ENCODE data around the gene SCRT2.
"Not testable (repeated sequence)": the region's sequence is repeated elsewhere in the genome, so short reads cannot be mapped to it uniquely, and the experiment has no call there.

Gene SCRT2

GRCh38 chr20:653110-653589, 22.5 kb downstream of the SCRT2 start, which contains the start of gene SRXN1:
TSS of gene SRXN1 (minus strand) at chr20:653200. CDS start at chr20:653185, 15 bp downstream.
- DNase-seq (ENCODE audit: low read depth in 2 of 2) = peak; percentile 62 to 79

GRCh38 chr20:652615-653109, 22.9 kb downstream of the SCRT2 start:
- DNase-seq (ENCODE audit: low read depth in 2 of 2) = no peak

DNA sequence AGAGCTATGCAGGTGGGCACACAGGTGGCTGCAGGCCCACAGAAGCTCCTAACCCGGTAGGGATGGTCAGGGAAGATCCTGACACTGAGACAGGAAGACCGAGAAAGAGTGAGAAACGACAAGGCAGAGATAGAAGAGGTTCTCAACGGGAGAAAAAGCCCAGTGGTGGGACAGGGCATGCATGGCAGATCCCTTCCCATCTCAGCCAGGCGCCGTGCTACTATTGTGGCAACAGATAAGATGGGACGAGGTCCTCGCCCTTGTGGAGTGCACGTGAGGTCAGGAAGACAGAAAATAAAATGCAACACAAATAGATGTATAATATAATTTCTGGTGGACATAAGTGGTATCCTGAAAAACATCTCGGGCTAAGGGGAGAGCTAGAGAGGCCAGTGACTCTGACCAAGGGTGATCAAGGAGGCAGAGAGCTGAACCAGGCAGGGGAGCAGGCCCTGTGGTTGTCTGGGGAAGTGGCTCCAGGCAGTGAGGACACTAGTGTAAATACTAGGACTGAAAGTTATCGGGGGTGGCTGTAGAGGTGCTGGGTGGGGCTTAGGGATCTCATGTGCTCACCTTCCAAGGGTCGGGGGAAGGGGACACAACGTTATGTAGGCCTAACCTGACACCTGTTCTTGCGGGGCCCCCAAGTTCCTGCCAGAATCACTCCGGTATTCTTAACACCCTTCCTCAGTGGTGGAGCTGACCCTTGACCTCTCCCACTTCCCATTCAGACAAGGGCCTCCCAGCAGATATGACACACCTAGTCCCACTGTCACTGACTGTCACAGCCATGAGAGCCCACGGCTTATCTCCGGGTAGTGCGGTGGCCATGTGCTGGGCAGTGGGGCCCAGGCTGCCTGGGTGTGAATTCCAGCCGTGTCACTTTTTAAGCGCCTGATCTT, 23.6 kb downstream of the SCRT2 start:
- DNase-seq (ENCODE audit: low read depth in 2 of 2) = no peak

DNA sequence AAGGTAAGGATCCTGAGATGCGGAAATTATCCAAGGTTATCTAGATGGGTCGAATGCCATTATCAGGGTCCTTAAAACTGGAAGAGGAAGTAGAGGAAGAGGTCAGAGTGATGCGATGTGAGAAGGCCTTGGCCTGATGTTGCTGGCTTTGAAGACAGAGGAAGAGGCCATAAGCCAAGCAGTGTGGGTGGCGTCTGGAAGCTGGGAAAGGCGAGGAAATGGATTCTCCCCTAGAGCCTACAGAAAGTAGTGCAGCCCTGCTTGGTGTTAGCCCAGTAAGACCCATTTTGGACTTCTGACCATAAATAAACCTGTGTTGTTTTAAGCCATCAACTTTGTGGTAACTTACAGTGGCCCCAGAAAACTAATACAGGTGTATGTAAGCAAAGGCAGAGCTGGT, 24.6 kb downstream of the SCRT2 start:
- no peak for DNase-seq (ENCODE audit: low read depth in 2 of 2)

GRCh38 chr20:650281-650680, 25.3 kb downstream of the SCRT2 start:
- DNase-seq (ENCODE audit: low read depth in 2 of 2) = no peak

- no peak for DNase-seq (ENCODE audit: low read depth in 2 of 2)
Measured at GRCh38 chr20:647479-648019, 28.1 kb downstream of the SCRT2 start.

GRCh38 chr20:646868-647233, 28.8 kb downstream of the SCRT2 start:
- DNase-seq (ENCODE audit: low read depth in 2 of 2) = no peak

- no peak for DNase-seq (ENCODE audit: low read depth in 2 of 2)
Measured at GRCh38 chr20:646107-646867, 29.3 kb downstream of the SCRT2 start.

DNA sequence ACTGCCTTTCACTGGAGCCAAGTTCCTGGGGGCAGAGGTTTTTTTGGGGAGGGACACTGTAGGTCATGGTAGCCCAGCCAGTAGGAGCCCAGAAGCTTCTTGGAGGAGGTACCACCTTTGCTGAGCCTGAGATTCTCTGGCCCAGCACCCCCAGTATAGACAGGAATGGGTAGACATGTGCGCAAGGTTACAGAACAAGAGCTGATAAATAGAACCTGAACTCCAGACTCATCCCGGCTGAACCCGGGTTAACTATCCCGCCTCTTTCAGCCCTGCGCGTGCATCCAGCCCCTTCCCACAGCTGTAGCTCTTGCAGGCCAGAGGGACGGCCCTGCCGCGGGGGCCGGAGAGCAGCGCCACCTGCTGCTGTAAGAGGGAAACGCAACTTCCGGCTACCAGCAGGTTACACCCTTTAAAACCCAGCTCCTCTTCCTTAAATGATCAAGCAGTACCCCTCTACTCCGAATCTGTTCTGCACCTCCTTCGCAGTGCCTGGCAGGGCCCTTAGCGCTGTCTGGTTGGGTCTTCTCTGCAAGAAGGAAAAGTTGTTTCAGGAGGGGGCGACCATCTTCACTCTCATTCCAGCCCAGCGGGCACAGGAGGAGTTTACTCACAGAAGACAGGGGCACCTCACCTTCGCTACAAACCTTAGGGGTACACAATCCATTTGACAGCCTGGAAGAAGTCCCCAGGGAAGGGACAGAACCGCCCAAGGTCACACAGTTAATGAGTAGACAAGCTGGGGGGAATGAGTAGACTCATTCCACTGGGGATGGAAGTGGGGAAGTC, 30.1 kb downstream of the SCRT2 start:
- DNase-seq (ENCODE audit: low read depth in 2 of 2) = peak; percentile 32 to 59

DNA sequence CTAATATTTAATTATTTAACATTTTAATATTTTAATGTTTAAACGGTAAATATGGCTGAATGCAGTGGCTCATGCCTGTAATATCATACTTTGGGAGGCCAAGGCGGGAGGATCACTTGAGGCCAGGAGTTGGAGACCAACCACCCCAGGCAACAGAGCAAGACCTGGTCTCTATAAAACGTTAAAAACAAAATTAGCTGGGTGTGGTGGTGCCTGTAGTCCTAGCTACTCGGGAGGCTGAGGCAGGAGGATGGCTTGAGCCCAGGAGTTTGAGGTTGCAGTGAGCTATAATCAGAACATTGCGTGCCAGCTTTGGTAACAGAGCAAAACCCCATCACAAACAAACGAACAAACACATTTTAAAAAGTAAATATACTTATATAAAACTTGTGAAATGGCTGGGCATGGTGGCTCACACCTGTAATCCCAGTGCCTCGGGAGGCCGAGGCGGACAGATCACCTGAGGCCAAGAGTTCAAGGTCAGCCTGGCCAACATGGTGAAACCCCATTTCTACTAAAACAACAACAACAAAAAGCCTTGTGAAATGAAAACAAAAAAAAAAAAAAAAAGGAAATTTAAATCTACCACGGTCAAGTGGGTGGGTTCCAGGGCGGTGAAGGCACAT, 30.8 kb downstream of the SCRT2 start:
- no peak for DNase-seq (ENCODE audit: low read depth in 2 of 2)

DNA sequence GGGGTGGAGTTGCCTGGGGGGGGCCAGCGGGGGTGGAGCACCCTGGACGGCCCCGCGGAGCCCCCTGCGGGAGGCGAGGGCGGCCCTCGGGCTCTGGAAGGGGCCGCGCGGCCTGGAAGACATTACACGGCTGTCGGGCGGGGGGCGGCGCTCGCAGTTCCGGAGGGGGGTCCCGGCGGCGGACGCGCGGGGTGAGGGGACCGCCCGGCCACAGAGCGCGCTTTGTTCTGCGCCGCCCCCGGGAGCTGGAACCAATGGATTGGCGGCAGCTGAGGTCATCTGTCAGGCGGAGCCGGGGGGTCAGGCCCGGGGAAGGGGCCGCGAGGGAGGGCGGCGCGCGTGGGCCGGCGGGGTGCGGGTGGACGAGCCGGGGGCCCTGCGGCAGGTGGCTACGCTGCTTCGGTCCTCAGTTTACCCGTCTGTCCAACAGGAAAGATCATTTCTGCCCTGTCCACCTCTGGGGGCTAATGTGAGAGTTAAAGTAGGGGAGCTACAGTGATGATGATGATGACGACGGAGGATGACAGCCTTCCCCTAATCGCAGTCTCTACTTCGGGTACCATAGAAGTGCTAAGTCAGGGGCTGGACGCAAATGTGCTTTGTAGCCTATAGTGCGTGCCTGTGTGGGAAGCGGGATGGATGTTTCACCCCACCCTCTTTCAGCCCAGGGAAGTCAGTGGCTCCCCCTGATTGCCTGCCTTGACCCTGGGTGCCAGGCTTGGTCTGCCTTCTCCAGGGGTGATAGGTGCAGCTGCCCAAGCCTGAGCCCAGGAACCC, 33.0 kb downstream of the SCRT2 start:
- DNase-seq (ENCODE audit: low read depth in 2 of 2) = no peak

- DNase-seq (ENCODE audit: low read depth in 2 of 2) = not testable (repeated sequence)
Measured at GRCh38 chr20:642013-642397, 33.6 kb downstream of the SCRT2 start.

GRCh38 chr20:641516-641875, 34.1 kb downstream of the SCRT2 start:
- no peak for DNase-seq (ENCODE audit: low read depth in 2 of 2)

DNA sequence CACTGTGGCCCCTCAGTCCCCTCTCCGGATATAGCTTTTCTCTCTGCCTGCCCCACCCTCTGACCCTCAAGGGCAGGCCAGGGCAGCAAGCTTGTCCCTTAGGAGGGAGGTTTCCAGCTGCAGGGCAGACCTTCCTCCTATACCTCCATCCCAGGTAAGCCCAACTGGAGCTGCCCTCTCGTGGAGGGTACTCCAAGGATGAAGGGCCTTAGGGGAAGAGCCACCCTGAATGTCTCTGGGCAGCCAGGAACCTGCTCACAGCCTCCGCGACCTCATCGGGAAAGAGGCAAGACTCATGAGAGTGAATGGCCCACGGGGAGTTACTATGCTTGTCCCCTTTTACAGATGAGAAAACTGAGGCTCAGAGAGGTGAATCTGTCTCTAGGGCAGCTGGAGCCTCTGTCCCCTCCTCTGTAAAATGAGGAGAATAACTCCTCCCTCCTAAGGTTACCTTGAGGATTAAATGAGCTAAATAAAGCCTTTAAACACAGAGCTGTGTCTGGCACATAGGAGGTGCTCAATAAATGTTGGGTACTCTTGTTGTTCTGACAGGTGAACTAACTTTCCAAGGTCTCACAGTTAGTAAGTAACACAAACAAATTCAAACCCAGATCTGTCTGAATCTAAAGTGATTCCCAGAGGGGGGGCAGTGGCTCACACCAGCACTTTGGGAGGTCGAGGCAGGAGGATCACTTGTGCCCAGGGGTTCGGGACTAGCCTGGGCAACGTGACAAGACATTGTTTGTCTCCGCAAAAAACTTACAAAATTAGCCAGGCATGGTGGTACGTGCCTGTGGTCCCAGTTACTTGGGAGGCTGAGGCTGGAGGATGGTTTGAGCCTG, 34.7 kb downstream of the SCRT2 start:
- no peak for DNase-seq (ENCODE audit: low read depth in 2 of 2)

GRCh38 chr20:638579-638978, 37.0 kb downstream of the SCRT2 start:
- no peak for DNase-seq (ENCODE audit: low read depth in 2 of 2)

- no peak for DNase-seq (ENCODE audit: low read depth in 2 of 2)
Measured at GRCh38 chr20:637559-637958, 38.0 kb downstream of the SCRT2 start.

DNA sequence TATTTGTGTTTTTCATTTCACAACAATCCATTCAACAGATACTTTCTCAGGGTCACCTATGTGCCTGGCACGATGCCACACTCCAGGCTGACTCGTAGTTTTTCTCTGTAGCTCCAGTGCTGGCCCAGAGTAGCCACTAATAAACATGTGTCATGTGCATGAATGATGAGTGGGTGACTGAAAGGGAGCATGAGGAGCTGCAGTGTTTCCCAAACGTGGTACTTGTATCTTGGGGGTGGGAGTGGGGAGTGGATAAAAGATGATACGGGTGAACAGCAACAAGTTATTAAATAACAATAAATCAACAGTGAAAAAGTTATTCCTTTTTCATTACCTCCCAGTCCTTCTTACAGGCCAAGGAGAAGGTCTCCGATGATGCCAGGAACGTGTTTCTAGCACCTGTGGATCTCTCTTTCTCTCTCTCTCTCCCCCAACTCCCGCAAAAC, 39.7 kb downstream of the SCRT2 start:
- DNase-seq (ENCODE audit: low read depth in 2 of 2) = no peak

DNA sequence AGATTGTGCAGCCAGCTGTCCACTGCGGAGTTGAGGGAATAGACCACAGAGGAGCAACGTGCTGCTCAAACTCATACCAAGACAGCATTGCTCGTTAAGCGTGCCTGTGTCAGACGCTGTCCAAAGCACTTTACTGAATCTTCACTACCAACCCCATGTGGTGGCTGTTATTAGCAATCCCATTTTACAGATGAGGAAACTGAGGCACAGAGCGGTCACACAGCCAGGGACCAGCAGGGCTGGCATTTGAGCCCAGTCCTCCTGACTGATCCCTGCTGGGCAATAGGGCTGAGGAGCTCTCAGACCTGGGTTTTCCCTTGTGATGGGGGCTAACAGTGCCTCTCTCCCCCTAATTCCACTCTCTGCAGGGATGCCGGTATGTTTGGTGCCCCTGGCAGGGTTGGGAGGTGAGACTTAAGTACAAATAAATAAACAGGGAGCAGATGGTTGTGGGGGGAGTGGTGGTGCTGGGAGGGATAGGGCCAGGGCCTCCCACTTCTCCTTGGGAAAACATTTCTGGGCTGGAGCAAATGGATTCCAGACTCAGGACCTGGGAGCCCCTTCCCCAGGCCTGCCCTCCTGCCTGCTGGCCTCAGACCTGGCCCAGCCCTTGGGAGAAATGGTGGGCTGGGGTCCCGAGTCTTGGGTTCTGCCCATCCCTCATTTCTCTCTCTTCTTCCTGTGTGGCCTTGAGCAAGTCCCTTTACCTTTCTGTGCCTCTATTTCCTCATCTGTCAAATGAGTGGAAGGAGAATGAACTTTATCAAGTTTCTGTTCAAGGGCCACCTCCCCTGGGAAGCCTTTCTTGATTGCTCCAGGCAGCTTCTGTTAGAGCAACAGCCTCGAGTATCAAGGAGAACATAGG, 40.3 kb downstream of the SCRT2 start:
- no peak for DNase-seq (ENCODE audit: low read depth in 2 of 2)
